K562 (cell line): Measurements from ENCODE around the gene CEMP1. TPM values are rescaled to one million over a fixed set of nuclear protein-coding genes. Genes with fewer than 3 reads are reported as not detected.

Experiments used
- ATF7 ChIP-seq: fragments of 450-650 bp; IDR thresholded peaks from 2 replicates; pipeline ENCODE4 v1.7.1; 2014; ENCODE audit warnings: mild to moderate bottlenecking, moderate library complexity
- BCOR ChIP-seq: fragments of 450-650 bp; IDR thresholded peaks from 2 replicates; pipeline ENCODE4 v1.6.1; 2016
- BMI1 ChIP-seq: fragments of 150-350 bp; IDR thresholded peaks from 2 replicates; pipeline ENCODE4 v1.6.1; 2014; ENCODE audit warnings: low read length
- CEBPG ChIP-seq, 3 experiments: fragments of 200-800 bp in 1 of 3; sonication (Bioruptor generic) in 1 of 3; sonication (generic) in 1 of 3; formaldehyde crosslinking in 1 of 3; IDR thresholded peaks in 2 of 3; conservative IDR thresholded peaks in 1 of 3; 2 replicates each; pipeline versions ENCODE4 v1.6.1 to v1.8.0; 2016 to 2022; ENCODE audit warnings: missing compliant biosample characterization in 2 of 3, missing genetic modification characterization in 2 of 3, mild to moderate bottlenecking in 1 of 3, missing genetic modification reagents in 1 of 3
- DEAF1 ChIP-seq: fragments of 450-650 bp; formaldehyde crosslinking; IDR thresholded peaks from 2 replicates; pipeline ENCODE4 v1.4.0; 2020; ENCODE audit warnings: mild to moderate bottlenecking, moderate library complexity
- GTF2F1 ChIP-seq: IDR thresholded peaks from 2 replicates; pipeline ENCODE4 v1.6.1; 2011; ENCODE audit warnings: low read depth, low read length, improper control_type of control experiment
- HDAC1 ChIP-seq, 2 experiments: fragments of 450-650 bp; IDR thresholded peaks; 2 replicates each; pipeline ENCODE4 v1.6.1; 2016 to 2017; ENCODE audit warnings: inconsistent platforms in 1 of 2, mild to moderate bottlenecking in 1 of 2, moderate library complexity in 1 of 2
- HDAC8 ChIP-seq: fragments of 450-650 bp; IDR thresholded peaks from 2 replicates; pipeline ENCODE4 v1.6.1; 2016; ENCODE audit warnings: mild to moderate bottlenecking, missing genetic modification characterization, moderate library complexity, missing compliant biosample characterization
- MTA3 ChIP-seq: fragments of 450-650 bp; formaldehyde crosslinking; IDR thresholded peaks from 2 replicates; pipeline ENCODE4 v1.6.1; 2017; ENCODE audit warnings: mild to moderate bottlenecking, borderline replicate concordance
- NR3C1 ChIP-seq: sonication (generic); formaldehyde crosslinking; IDR thresholded peaks from 2 replicates; pipeline ENCODE4 v1.8.1; 2022; ENCODE audit warnings: missing genetic modification reagents
- PBX2 ChIP-seq, 2 experiments: IDR thresholded peaks in 1 of 2; conservative IDR thresholded peaks in 1 of 2; 2 replicates each; pipeline ENCODE4 v1.6.1; 2016; ENCODE audit warnings: low read depth in 2 of 2, mild to moderate bottlenecking in 1 of 2, missing compliant biosample characterization in 1 of 2, missing genetic modification characterization in 1 of 2, moderate library complexity in 1 of 2
- POLR3A ChIP-seq: IDR thresholded peaks from 2 replicates; pipeline ENCODE4 v1.6.1; 2011; ENCODE audit warnings: borderline replicate concordance, mild to moderate bottlenecking, moderate library complexity; ENCODE audit not compliant: insufficient read length, insufficient read depth; ENCODE audit errors: extremely low read depth
- RCOR1 ChIP-seq, 2 experiments: IDR thresholded peaks; 2 replicates each; pipeline ENCODE4 v1.6.1; 2012; ENCODE audit warnings: low read depth in 2 of 2, low read length in 2 of 2, borderline replicate concordance in 1 of 2, improper control_type of control experiment in 1 of 2
- SREBF1 ChIP-seq: fragments of 150-350 bp; IDR thresholded peaks from 2 replicates; pipeline ENCODE4 v1.6.1; 2014; ENCODE audit warnings: antibody characterized with exemption, low read depth, low read length, borderline replicate concordance
- TAF15 ChIP-seq: fragments of 200-400 bp; formaldehyde crosslinking; IDR thresholded peaks from 2 replicates; pipeline ENCODE4 v1.6.1; 2017; ENCODE audit warnings: mild to moderate bottlenecking, low read depth, low read length, moderate library complexity
- YY1 ChIP-seq, 3 experiments: IDR thresholded peaks; 2 replicates each; pipeline ENCODE4 v1.6.1; 2011; ENCODE audit warnings: low read length in 2 of 3, mild to moderate bottlenecking in 2 of 3, moderate library complexity in 2 of 3, borderline replicate concordance in 1 of 3, control low read depth in 1 of 3, low read depth in 1 of 3; ENCODE audit not compliant: insufficient read depth in 3 of 3, insufficient replicate concordance in 2 of 3, control insufficient read depth in 1 of 3, insufficient read length in 1 of 3; ENCODE audit errors: extremely low read depth in 1 of 3
- ZBTB34 ChIP-seq: fragments of 250-450 bp; sonication (Bioruptor Pico); IDR thresholded peaks from 2 replicates; pipeline ENCODE4 v1.8.0; 2021; ENCODE audit warnings: mild to moderate bottlenecking, moderate library complexity
- ZNF165 ChIP-seq: fragments of 250-450 bp; sonication (Bioruptor Pico); IDR thresholded peaks from 2 replicates; pipeline ENCODE4 v1.4.0; 2020; ENCODE audit warnings: borderline replicate concordance
- ZNF699 ChIP-seq: fragments of 250-450 bp; sonication (Bioruptor Pico); IDR thresholded peaks from 2 replicates; pipeline ENCODE4 v1.8.0; 2021; ENCODE audit warnings: mild to moderate bottlenecking, moderate library complexity; ENCODE audit not compliant: insufficient replicate concordance
- polyA plus RNA-seq, 8 experiments: library from polyadenylated mRNA; depleted of rRNA in 4 of 8; stranded (reverse) in 5 of 8; unstranded in 3 of 8; fragments of >200 nt; fragmentation: Nextera tagmentation in 2 of 8; fragmentation: Illumina TruSeq in 1 of 8; extraction: Ambion mirVana in 2 of 8; extraction: Trizol in 1 of 8; gene quantifications; 2 replicates each; pipeline versions ENCODE4 v1.2.1 to v1.2.3, GENCODE V29; 2011 to 2014; ENCODE audit warnings: inconsistent platforms in 1 of 8, missing spikeins in 1 of 8
- total RNA-seq, 7 experiments: library from RNA; depleted of rRNA in 6 of 7; stranded (reverse); fragments of >200 nt in 6 of 7; fragmentation: Illumina TruSeq in 2 of 7; extraction: Trizol in 2 of 7; gene quantifications; 2 replicates each; pipeline versions ENCODE4 v1.2.1 to v1.2.3, GENCODE V29; 2011 to 2021; ENCODE audit warnings: low replicate concordance in 1 of 7

CEMP1 gene
- total and polyA plus RNA-seq, 9 of the 15 experiments (the other 6 are each of a cell fraction or from before 2014, with no cell fraction given): 0.05 to 0.45 TPM; not detected in 7

GRCh38 chr16:2531696-2532493 lies 687 bp upstream of the CEMP1 start (continued):
- no peak for TF ChIP-seq PBX2 (CRISPR knock-in tag; IDR thresholded peaks at IDR 0.05; ENCODE audit: low read depth)
- no peak for TF ChIP-seq PBX2 (tag; conservative IDR thresholded peaks at IDR 0.05; ENCODE audit: low read depth)
- peak; percentile 67; the same call in 1 of the 2 replicates for TF ChIP-seq MTA3
- TF ChIP-seq RCOR1 (IDR thresholded peaks at IDR 0.05; ENCODE audit: borderline replicate concordance in 1 of 2, low read depth in 2 of 2, low read length in 2 of 2): peak in 1 of 2 experiments; percentile 42; a peak in 1 of 4 replicates
- no peak for TF ChIP-seq HDAC8
- no peak for TF ChIP-seq SREBF1
- TF ChIP-seq GTF2F1: no peak
- TF ChIP-seq CEBPG (CRISPR knock-in tag; IDR thresholded peaks at IDR 0.05): peak; percentile 74
- peak in 1 of 2 experiments; percentile 40; a peak in 1 of 4 replicates for TF ChIP-seq CEBPG (tag; conservative IDR thresholded peaks at IDR 0.05 in 1 of 2, IDR thresholded peaks at IDR 0.05 in 1 of 2)
- no peak for TF ChIP-seq BCOR
- no peak for TF ChIP-seq ZBTB34 (CRISPR knock-in tag)
- peak; percentile 83 for TF ChIP-seq ATF7
- no peak for TF ChIP-seq ZNF699
- TF ChIP-seq TAF15: no peak
- TF ChIP-seq NR3C1 (CRISPR knock-in tag): no peak
- no peak for TF ChIP-seq DEAF1 (CRISPR knock-in tag)
- TF ChIP-seq YY1 (IDR thresholded peaks at IDR 0.05; ENCODE audit: borderline replicate concordance in 1 of 3, control insufficient read depth in 1 of 3, extremely low read depth in 1 of 3, insufficient read depth in 3 of 3, insufficient read length in 1 of 3, insufficient replicate concordance in 2 of 3, low read depth in 1 of 3, low read length in 2 of 3): peak in 1 of 3 experiments; percentile 7
- no peak for TF ChIP-seq ZNF165 (CRISPR knock-in tag)
- 0 out of 4 replicates have a peak, but pooled peaks of 1 of the 2 experiments have one; percentile 53 for TF ChIP-seq HDAC1 (IDR thresholded peaks at IDR 0.05)
- TF ChIP-seq BMI1: no peak
- no peak for TF ChIP-seq POLR3A
